ENCODE data around the gene MGLL.

MGLL gene

GRCh38 chr3:127729556-127730056, 92.7 kb downstream of the MGLL start:
- in situ Hi-C loops (cut with MboI; ENCODE audit: low sequenced_read_pairs), result no loop called here

GRCh38 chr3:127728417-127729015, 93.8 kb downstream of the MGLL start:
- in situ Hi-C loops (cut with MboI; ENCODE audit: low sequenced_read_pairs), result no loop called here

GRCh38 chr3:127726894-127727293, 95.4 kb downstream of the MGLL start:
- in situ Hi-C loops (cut with MboI; ENCODE audit: low sequenced_read_pairs), result no loop called here

- in situ Hi-C loops (cut with MboI; ENCODE audit: low sequenced_read_pairs), result no loop called here
These were observed 99.2 kb downstream of the MGLL start for GRCh38 chr3:127723011-127723567.

- in situ Hi-C loops (cut with MboI; ENCODE audit: low sequenced_read_pairs), result no loop called here
These were observed 100.1 kb downstream of the MGLL start for GRCh38 chr3:127722091-127722784.

- in situ Hi-C loops (cut with MboI; ENCODE audit: low sequenced_read_pairs), result no loop called here
These were observed 101.1 kb downstream of the MGLL start for GRCh38 chr3:127720985-127721935.

GRCh38 chr3:127720161-127720823, 102.0 kb downstream of the MGLL start:
- in situ Hi-C loops (cut with MboI; ENCODE audit: low sequenced_read_pairs), result no loop called here

GRCh38 chr3:127719369-127719768, 102.9 kb downstream of the MGLL start:
- in situ Hi-C loops (cut with MboI; ENCODE audit: low sequenced_read_pairs), result no loop called here

- in situ Hi-C loops (cut with MboI; ENCODE audit: low sequenced_read_pairs), result no loop called here
These were observed 103.4 kb downstream of the MGLL start for GRCh38 chr3:127718916-127719290.

GRCh38 chr3:127718245-127718915, 103.9 kb downstream of the MGLL start:
- in situ Hi-C loops (cut with MboI; ENCODE audit: low sequenced_read_pairs), result no loop called here

GRCh38 chr3:127717357-127718244, 104.7 kb downstream of the MGLL start:
- in situ Hi-C loops (cut with MboI; ENCODE audit: low sequenced_read_pairs), result no loop called here

GRCh38 chr3:127716384-127716783, 105.9 kb downstream of the MGLL start:
- in situ Hi-C loops (cut with MboI; ENCODE audit: low sequenced_read_pairs), result no loop called here

GRCh38 chr3:127715532-127715931, 106.8 kb downstream of the MGLL start:
- in situ Hi-C loops (cut with MboI; ENCODE audit: low sequenced_read_pairs), result no loop called here

GRCh38 chr3:127714866-127715265, 107.4 kb downstream of the MGLL start:
- in situ Hi-C loops (cut with MboI; ENCODE audit: low sequenced_read_pairs), result no loop called here

- in situ Hi-C loops (cut with MboI; ENCODE audit: low sequenced_read_pairs), result no loop called here
These were observed 108.2 kb downstream of the MGLL start for GRCh38 chr3:127714125-127714571.

GRCh38 chr3:127712881-127713771, 109.2 kb downstream of the MGLL start:
- in situ Hi-C loops (cut with MboI; ENCODE audit: low sequenced_read_pairs), result no loop called here

- in situ Hi-C loops (cut with MboI; ENCODE audit: low sequenced_read_pairs), result no loop called here
These were observed 109.9 kb downstream of the MGLL start for GRCh38 chr3:127712461-127712860.

GRCh38 chr3:127711896-127712295, 110.4 kb downstream of the MGLL start:
- in situ Hi-C loops (cut with MboI; ENCODE audit: low sequenced_read_pairs), result no loop called here
